ENCODE measurements around the gene ABT1.

DNA sequence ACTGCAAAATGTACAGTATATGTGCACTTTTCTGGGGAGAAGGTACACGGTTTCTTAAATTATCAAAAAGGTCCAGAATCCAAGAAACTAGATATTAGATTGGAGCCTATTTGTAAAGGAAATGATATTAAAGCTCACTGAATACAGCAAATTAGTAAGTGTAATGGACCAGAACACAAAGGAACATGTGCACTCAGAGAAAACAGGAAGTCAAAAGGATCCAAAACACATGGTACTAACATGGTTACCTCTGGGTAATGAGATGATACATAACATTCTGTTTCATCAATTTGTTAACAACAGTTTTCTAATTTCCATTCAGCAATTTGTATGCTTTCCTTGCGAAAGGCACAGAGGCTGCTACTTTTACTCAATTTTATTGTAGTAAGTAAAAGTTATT is 44.1 kb downstream of the ABT1 start:
- TF ChIP-seq, protein P1, sequence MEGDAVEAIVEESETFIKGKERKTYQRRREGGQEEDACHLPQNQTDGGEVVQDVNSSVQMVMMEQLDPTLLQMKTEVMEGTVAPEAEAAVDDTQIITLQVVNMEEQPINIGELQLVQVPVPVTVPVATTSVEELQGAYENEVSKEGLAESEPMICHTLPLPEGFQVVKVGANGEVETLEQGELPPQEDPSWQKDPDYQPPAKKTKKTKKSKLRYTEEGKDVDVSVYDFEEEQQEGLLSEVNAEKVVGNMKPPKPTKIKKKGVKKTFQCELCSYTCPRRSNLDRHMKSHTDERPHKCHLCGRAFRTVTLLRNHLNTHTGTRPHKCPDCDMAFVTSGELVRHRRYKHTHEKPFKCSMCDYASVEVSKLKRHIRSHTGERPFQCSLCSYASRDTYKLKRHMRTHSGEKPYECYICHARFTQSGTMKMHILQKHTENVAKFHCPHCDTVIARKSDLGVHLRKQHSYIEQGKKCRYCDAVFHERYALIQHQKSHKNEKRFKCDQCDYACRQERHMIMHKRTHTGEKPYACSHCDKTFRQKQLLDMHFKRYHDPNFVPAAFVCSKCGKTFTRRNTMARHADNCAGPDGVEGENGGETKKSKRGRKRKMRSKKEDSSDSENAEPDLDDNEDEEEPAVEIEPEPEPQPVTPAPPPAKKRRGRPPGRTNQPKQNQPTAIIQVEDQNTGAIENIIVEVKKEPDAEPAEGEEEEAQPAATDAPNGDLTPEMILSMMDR (IDR thresholded peaks at IDR 0.05): no peak
- no peak for TF ChIP-seq POLR2A (IDR thresholded peaks at IDR 0.05)

Data from suprapubic skin (tissue), 3 donors.